Activated T-helper 17 cell treated with anti-CD3 and anti-CD28 coated beads, Interleukin-2, amount 50 U/mL, for 72 hours (primary cell): Measurements from ENCODE around the gene RNU2-63P. TPM values are rescaled to one million over a fixed set of nuclear protein-coding genes. Genes with fewer than 3 reads are reported as not detected.
"Not testable (repeated sequence)": the region's sequence is repeated elsewhere in the genome, so short reads cannot be mapped to it uniquely, and the experiment has no call there.

ENCODE experiments used
- ATAC-seq: fragments of 150-1000 bp; cut with Tn5 transposase; replicated peaks from 2 replicates; pipeline ENCODE4 v1.10.0; 2021; ENCODE audit warnings: mild to moderate bottlenecking, moderate library complexity
- H3K27ac Mint-ChIP-seq: one replicate; pipeline ENCODE4 v1.8.0; 2022; ENCODE audit warnings: mixed read lengths
- H3K27me3 Mint-ChIP-seq: one replicate; pipeline ENCODE4 v1.8.0; 2022; ENCODE audit warnings: mixed read lengths
- H3K36me3 Mint-ChIP-seq: one replicate; pipeline ENCODE4 v1.8.0; 2022; ENCODE audit warnings: low read depth, mild to moderate bottlenecking, mixed read lengths
- H3K4me1 Mint-ChIP-seq: one replicate; pipeline ENCODE4 v1.8.0; 2022; ENCODE audit warnings: mixed read lengths
- H3K4me3 Mint-ChIP-seq: one replicate; pipeline ENCODE4 v1.8.0; 2022; ENCODE audit warnings: mild to moderate bottlenecking, mixed read lengths
- H3K9me3 Mint-ChIP-seq: one replicate; pipeline ENCODE4 v1.8.0; 2022; ENCODE audit warnings: mixed read lengths
- total RNA-seq, 2 donors: library from RNA; stranded (reverse); gene quantifications; one replicate each; pipeline ENCODE4 v1.2.3, GENCODE V29; 2022

RNU2-63P gene
- total RNA-seq, 2 donors from 2014 or later: 10.2 to 46.5 TPM

DNA sequence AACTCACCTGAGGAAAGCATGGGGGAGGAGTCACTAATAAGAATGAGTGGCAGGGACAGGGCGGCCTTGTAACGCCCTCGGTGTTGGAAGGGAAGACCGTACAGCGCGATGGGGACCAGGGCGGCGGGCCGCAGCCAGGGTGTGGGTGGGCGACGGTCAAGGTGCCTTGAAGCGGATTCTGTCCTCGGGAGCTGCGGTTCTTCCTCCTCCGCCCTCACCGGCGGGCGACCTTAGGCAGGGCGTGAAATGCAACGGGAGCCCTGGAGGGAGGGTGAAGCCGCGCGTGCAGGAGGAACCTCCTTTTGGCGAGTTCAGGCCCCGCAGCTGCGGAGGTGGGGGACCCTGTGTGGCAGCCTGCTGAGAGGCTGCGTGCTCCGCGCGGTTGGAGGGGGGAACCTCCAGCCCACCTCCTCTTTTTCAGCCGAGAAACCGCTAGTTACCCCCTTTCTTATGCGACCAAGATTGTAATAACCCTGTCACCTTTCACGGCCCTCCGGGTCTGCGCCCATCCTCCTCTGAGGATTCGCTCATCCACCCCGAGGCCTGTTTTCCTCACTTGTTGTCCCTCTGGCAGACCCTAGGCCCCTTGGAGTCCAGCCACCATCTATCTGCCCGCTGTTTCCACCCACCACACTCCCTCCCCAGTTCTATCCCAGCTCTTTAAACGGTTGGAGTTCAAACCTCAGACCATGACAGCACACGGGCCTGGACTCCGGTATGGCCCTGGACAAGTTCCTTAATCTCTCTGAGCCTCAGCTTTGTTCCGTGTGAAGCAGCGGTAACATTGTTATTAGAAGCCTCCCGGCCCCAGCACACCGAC is 823 bp upstream of the RNU2-63P start:
- peak overlapping the region; percentile 100 for H3K27ac Mint-ChIP-seq
- no peaks in the 10 kb centered on the region for H3K27me3 Mint-ChIP-seq
- no peaks in the 10 kb centered on the region for H3K9me3 Mint-ChIP-seq
- peak; percentile 82 for ATAC-seq
- peak overlapping the region; percentile 96 for H3K4me3 Mint-ChIP-seq
- peaks cover 8% of the 10 kb centered on the region for H3K4me1 Mint-ChIP-seq
- peaks cover 9% of the 10 kb centered on the region for H3K36me3 Mint-ChIP-seq

DNA sequence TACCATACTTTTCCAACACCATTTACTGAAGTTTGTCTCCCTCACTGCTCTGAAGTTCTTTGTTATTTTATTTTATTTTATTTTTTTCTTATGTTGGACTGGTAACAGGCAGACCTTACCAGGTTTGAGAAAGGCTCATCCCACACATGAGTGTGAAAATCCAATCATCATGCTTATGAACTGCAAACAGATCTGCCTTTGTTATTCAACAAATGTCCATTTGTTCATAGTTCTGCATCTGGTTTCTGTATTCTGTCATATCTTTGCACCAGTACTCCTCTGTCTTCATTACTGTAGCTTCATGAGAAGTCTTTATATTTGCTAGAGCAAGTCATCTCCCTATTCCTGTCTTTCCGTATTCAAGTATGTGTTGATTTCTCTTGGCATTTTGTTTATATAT is 5.3 kb downstream of the RNU2-63P start:
- H3K9me3 Mint-ChIP-seq: no peaks in the 10 kb centered on the region
- H3K36me3 Mint-ChIP-seq: peaks cover under 1% of the 10 kb centered on the region
- no peak overlapping the region for H3K4me3 Mint-ChIP-seq
- H3K27ac Mint-ChIP-seq: no peak overlapping the region
- ATAC-seq: no peak
- no peaks in the 10 kb centered on the region for H3K27me3 Mint-ChIP-seq
- peaks cover 2% of the 10 kb centered on the region for H3K4me1 Mint-ChIP-seq

DNA sequence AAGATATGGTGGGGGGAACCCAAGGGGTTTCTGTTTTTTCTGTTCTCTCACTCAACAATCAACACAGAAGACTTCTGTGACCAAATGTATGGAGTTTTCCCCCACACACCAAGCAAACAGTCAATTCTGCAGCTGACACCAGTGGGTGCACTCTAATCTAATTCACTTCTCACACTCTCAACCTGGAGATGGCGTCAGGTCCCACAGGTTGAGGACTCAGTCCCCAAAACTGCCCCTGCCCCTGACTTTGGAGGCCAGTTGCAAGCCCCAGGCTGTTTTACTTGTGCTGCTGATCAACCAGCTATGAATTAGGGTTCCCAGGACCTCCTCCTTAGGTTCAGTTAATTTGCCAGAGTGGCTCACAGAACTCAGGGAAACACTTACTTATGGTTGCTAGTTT is 6.2 kb downstream of the RNU2-63P start:
- H3K27ac Mint-ChIP-seq: no peak overlapping the region
- H3K4me1 Mint-ChIP-seq: no peaks in the 10 kb centered on the region
- no peak overlapping the region for H3K4me3 Mint-ChIP-seq
- no peak for ATAC-seq
- no peaks in the 10 kb centered on the region for H3K9me3 Mint-ChIP-seq
- H3K27me3 Mint-ChIP-seq: no peaks in the 10 kb centered on the region
- H3K36me3 Mint-ChIP-seq: no peaks in the 10 kb centered on the region

DNA sequence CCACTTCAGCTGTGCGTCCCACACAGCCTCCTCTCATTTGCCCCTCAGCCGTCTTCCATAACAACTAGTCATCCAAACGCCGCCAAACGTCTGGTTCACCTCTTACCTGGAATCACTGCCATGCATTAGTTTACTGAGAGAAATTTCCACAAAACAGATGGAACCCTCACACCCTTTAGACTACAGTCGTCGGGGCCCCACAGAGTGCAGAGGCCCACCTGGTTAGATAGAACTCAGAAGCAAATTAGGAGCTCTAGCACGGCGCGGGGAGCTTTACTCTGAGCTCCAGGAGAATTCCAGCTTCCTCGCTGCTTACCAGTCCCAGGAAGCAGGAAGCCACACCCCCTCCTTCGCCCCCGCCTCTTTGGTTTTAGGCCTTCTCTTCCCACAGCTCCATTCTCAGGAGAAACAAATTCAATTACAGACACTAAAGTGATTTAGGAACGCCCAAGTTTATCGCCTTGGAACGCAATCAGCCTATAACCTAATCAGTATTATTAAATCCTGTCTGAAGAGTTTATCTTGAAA is 9.4 kb downstream of the RNU2-63P start:
- H3K9me3 Mint-ChIP-seq: no peaks in the 10 kb centered on the region
- H3K27ac Mint-ChIP-seq: no peak overlapping the region
- H3K36me3 Mint-ChIP-seq: no peaks in the 10 kb centered on the region
- no peak overlapping the region for H3K4me3 Mint-ChIP-seq
- no peaks in the 10 kb centered on the region for H3K27me3 Mint-ChIP-seq
- no peak for ATAC-seq
- H3K4me1 Mint-ChIP-seq: no peaks in the 10 kb centered on the region

DNA sequence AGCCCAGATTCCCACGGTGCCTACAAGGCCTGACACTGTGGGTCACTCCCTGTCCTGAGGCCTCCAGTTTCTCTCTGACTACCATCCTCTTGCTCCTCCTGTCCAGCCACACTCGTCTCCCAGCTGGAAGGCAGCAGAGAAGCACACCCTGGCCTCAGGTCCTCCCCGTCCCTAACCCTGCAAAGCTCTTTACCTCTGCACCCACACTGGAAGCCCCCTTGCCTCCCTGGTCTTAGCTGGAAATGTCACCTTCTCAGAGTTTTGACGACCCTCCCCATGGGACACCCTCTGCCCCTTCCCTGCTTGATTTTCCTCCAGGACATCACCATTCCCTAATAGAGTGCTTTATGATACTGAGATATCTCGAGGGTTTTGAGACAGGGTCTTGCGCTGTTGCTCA is 10.6 kb downstream of the RNU2-63P start:
- Mint-ChIP-seq H3K36me3 (no peaks in the 10 kb centered on the region), H3K27me3 (no peaks in the 10 kb centered on the region), H3K4me3 (no peak overlapping the region), H3K27ac (no peak overlapping the region), H3K4me1 (no peaks in the 10 kb centered on the region), H3K9me3 (no peaks in the 10 kb centered on the region)
- no peak for ATAC-seq

DNA sequence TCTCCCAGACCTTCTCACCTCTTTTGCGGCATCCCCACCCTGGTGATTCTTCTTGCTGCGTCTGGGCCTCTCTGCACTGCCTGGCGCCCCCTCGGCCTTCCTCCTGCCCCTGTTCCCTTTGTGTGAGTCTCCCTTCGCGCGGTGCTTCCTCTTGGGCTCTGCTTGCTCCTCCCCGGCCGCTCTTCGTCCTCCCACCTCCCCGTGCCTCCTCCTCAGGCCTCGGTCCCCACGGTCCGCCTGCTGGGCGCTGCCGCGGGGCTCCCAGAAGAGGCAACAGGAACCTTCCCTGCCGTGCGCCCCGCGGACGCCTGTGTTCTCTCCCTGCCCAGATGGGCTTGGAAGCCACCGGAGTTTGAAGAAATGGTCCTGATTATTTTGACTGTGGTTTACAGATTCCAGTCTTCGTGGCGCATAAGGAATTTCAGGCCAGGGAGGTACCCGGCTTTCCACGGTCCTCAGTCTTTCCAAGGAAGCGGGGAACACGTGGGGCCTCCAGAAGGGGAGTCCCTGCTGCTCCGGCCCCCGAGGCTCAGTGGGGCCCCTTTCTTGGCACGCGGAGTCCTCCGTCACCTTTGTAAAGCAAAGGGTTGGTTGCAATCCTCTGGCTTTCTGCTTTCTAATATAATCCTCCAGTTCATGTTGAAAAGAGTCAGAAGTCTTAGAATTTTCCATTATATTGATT is 13.1 kb downstream of the RNU2-63P start:
- Mint-ChIP-seq H3K27ac (no peak overlapping the region), H3K36me3 (no peaks in the 10 kb centered on the region), H3K4me1 (no peaks in the 10 kb centered on the region), H3K27me3 (no peaks in the 10 kb centered on the region), H3K9me3 (no peaks in the 10 kb centered on the region), H3K4me3 (no peak overlapping the region)
- no peak for ATAC-seq

DNA sequence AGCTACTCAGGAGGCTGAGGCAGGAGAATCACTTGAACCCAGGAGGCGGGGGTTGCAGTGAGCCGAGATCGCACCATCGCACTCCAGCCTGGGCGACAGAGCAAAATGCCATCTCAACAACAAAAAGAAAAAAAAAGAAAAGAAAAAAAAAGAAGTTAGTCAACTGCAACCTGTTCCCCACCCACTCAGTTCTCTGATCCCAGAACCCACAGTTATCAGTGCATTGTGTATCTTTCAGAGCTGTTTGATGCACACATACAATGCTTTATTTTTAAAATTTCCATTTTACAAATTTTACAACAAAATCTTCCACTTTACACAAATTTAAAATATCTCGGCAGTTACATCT is 14.0 kb downstream of the RNU2-63P start:
- peak; percentile 50 for ATAC-seq
- no peak overlapping the region for H3K4me3 Mint-ChIP-seq
- H3K27ac Mint-ChIP-seq: no peak overlapping the region
- H3K36me3 Mint-ChIP-seq: no peaks in the 10 kb centered on the region
- no peaks in the 10 kb centered on the region for H3K9me3 Mint-ChIP-seq
- H3K27me3 Mint-ChIP-seq: no peaks in the 10 kb centered on the region
- no peaks in the 10 kb centered on the region for H3K4me1 Mint-ChIP-seq

DNA sequence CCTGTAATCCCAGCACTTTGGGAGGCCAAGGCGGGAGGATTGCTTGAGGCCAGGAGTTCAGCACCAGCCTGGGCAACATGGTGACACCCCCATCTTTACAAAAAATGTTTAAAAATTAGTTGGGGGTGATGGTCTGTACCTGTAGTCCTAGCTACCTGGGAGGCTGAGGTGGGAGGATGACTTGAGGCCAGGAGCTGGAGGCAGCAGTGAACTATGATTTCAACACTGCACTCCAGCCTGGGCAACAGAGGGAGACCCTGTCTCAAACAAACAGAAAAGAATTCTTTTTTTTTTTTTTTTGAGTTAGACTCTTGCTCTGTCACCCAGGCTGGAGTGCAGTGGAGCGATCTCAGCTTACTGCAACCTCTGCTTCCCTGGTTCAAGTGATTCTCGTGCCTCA is 15.9 kb downstream of the RNU2-63P start:
- not testable (repeated sequence) for ATAC-seq, H3K4me1 Mint-ChIP-seq, H3K27ac Mint-ChIP-seq, H3K36me3 Mint-ChIP-seq, H3K9me3 Mint-ChIP-seq, H3K27me3 Mint-ChIP-seq, H3K4me3 Mint-ChIP-seq

DNA sequence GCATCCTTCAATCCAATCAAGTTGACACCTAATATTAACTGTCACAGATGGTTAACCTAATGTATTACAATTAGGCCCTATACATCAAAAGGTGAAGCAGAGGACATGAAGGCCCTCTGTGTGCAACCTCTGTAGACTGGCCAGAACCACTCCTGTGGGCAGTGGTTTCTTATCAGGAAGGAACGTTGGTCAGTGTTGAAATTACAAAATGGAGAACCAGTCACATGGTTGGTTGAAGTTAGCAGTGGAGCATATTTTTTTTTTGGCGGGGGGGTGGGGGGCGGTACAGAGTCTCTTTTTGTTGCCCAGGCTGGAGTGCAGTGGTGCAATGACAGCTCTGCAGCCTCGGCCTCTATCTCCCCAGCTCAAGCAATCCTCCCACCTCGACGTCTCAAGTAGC is 19.8 kb downstream of the RNU2-63P start:
- Mint-ChIP-seq H3K27me3 (no peaks in the 10 kb centered on the region), H3K4me3 (no peak overlapping the region), H3K4me1 (no peaks in the 10 kb centered on the region), H3K36me3 (no peaks in the 10 kb centered on the region), H3K27ac (no peak overlapping the region), H3K9me3 (no peaks in the 10 kb centered on the region)
- ATAC-seq: no peak

DNA sequence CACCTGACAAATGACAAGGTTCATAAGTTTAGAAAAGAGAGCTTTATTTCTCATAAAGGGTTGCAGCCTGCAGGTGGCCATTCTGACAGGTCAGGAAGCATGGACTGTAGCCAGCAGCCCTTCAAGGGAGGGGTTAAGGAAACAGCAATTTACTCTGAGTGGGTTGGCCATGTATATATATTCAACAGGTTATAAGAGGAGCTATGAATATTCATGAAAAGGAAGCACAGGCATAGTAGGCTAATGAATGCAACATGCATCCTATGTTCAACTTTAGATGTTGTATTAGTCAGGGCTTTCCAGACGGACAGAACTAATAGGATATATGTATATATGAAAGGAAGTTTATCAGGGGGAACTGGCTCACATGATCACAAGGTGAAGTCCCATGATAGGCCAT is 20.6 kb downstream of the RNU2-63P start:
- Mint-ChIP-seq H3K9me3 (no peaks in the 10 kb centered on the region), H3K4me1 (no peaks in the 10 kb centered on the region), H3K27ac (no peak overlapping the region), H3K27me3 (no peaks in the 10 kb centered on the region), H3K36me3 (no peaks in the 10 kb centered on the region), H3K4me3 (no peak overlapping the region)
- no peak for ATAC-seq

DNA sequence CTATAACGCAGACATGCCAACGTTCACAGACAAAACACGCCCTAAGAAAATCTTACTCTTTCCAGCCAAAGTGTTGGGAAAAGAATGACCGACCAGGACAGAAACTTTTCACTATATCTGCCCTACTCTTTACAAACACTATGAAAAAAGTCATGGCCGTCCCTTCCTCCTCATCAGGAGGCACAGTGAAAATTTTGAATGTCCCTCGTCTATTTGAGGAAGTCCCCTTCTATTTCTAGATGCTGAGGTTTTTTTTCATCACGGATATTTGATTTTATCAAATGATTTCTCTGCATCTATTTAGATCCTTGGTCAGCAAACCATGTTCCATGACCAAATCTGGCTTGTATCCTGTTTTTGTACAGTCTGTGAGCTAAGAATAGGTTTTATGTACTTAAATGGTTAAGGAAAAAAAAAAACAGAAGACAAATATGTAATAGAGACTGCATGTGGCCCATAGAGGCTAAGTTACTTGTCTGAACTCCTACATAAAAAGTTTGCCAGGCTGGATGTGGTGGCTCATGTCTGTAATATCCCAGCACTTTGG is 22.0 kb downstream of the RNU2-63P start:
- ATAC-seq, H3K4me1 Mint-ChIP-seq, H3K36me3 Mint-ChIP-seq, H3K9me3 Mint-ChIP-seq, H3K27me3 Mint-ChIP-seq, H3K4me3 Mint-ChIP-seq, H3K27ac Mint-ChIP-seq: not testable (repeated sequence)

DNA sequence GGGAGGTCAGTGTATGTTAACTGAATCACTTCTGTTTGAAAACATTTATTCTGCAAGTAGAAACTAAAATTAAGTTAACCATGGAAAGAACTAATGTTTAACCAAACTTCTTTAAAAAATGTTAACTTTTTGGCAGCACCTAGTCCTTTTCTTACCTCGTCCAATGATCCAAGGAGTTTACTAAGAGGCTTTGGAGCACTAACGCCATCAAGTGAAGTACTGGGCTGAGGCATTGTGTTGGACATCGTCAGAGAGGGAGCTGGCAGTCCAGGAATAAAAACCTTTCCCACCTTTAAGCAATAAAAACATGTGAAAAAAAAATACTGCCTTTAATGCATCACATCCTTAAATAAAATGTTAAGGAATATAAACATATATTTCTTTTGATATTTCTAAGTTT is 23.8 kb downstream of the RNU2-63P start:
- H3K9me3 Mint-ChIP-seq: not testable (repeated sequence)

DNA sequence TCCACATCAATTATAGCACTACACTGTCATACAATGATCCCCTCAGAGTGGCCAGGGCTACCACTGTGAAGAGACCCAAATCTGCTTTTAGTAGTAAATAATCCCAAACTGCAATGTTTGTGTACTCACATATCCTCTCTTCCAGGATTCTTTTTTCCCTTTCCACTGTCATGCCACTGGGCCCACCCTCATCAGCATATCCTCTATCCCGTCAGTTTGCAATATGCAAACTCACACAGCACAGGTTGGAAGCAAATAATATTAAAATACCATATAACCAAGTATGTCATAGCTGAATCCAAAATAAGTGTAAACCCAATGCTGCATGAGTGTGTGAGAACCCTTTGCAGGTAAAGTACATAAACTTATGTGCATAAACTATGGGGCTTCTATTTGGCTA is 28.9 kb downstream of the RNU2-63P start:
- H3K4me3 Mint-ChIP-seq, ATAC-seq, H3K9me3 Mint-ChIP-seq, H3K27ac Mint-ChIP-seq, H3K27me3 Mint-ChIP-seq, H3K4me1 Mint-ChIP-seq, H3K36me3 Mint-ChIP-seq: not testable (repeated sequence)

More for the DNA sequence above, 23.8 kb downstream of the RNU2-63P start:
- not testable (repeated sequence) for H3K4me1 Mint-ChIP-seq, H3K4me3 Mint-ChIP-seq, H3K27me3 Mint-ChIP-seq, H3K27ac Mint-ChIP-seq, ATAC-seq, H3K36me3 Mint-ChIP-seq

DNA sequence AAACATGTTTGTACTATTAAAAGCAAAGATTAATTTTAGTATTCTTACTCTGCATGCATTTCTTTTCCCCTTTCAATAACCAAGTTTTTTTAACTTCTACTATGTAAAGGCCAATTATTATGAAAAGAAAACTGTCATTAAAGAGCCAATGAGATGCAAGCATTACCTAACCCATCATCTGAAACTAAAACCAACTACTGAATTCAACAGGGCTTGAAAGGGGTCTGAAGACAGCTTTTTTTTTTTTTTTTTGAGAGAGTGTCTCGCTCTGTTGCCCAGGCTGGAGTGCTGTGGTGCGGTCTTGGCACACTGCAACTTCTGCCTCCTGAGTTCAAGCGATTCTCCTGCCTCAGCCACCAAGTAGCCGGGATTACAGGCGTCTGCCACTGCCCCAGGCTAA is 30.4 kb downstream of the RNU2-63P start:
- ATAC-seq, H3K27ac Mint-ChIP-seq, H3K9me3 Mint-ChIP-seq, H3K4me3 Mint-ChIP-seq, H3K27me3 Mint-ChIP-seq, H3K4me1 Mint-ChIP-seq, H3K36me3 Mint-ChIP-seq: not testable (repeated sequence)

DNA sequence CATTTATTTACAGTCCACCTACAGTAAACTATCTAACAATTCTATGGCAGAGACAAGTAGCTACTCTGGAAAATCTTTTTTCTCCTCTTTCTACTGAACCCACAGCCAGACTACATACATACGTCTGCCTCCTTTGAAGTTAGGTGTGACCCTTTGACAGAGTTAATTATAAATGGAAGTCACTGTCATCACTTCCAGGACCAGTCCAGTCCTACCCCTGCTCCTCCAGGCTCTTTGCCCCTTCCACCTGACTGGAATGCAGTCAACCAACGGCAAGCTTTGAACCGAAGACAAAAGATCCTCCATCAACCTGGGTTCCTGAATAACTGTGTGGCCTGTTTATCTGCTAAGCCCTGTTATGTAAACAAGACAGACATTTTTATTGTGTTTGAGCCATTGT is 35.2 kb downstream of the RNU2-63P start:
- not testable (repeated sequence) for H3K9me3 Mint-ChIP-seq

More for the DNA sequence above, 35.2 kb downstream of the RNU2-63P start:
- not testable (repeated sequence) for H3K4me1 Mint-ChIP-seq, H3K27ac Mint-ChIP-seq, ATAC-seq, H3K27me3 Mint-ChIP-seq, H3K4me3 Mint-ChIP-seq, H3K36me3 Mint-ChIP-seq
